Activated CD4-positive, alpha-beta T cell treated with anti-CD3 and anti-CD28 coated beads, Interleukin-2, amount 50 U/mL, for 4 hours (primary cell): Measurements from ENCODE around the gene ADRB2.
"Not testable (repeated sequence)": the region's sequence is repeated elsewhere in the genome, so short reads cannot be mapped to it uniquely, and the experiment has no call there.

ENCODE experiments used
- DNase-seq, 2 experiments: peaks; one replicate each; pipeline ENCODE4 v3.0.0-alpha.2; 2020

Gene ADRB2

GRCh38 chr5:148826053-148826738, at the start of gene ADRB2:
Gene ADRB2, plus strand, starts transcription at chr5:148826611. Its CDS starts 221 bp downstream, at chr5:148826832.
- DNase-seq: peak; percentile 80 to 81

GRCh38 chr5:148776780-148777179, 49.6 kb upstream of the ADRB2 start:
- no peak for DNase-seq

- no peak for DNase-seq
Observed at GRCh38 chr5:148778882-148779281, 47.5 kb upstream of the ADRB2 start.

- DNase-seq: no peak
Observed at GRCh38 chr5:148780711-148781110, 45.7 kb upstream of the ADRB2 start.

- DNase-seq: no peak
Observed at GRCh38 chr5:148781766-148782165, 44.6 kb upstream of the ADRB2 start.

GRCh38 chr5:148785223-148785622, 41.2 kb upstream of the ADRB2 start:
- no peak for DNase-seq

GRCh38 chr5:148786456-148786855, 40.0 kb upstream of the ADRB2 start:
- DNase-seq: no peak

GRCh38 chr5:148788636-148789035, 37.8 kb upstream of the ADRB2 start:
- DNase-seq: no peak

GRCh38 chr5:148790545-148791333, 35.7 kb upstream of the ADRB2 start:
- DNase-seq: no peak

- DNase-seq: no peak
Observed at GRCh38 chr5:148791334-148791667, 35.1 kb upstream of the ADRB2 start.

GRCh38 chr5:148791696-148792095, 34.7 kb upstream of the ADRB2 start:
- no peak for DNase-seq

GRCh38 chr5:148792744-148793143, 33.7 kb upstream of the ADRB2 start:
- no peak for DNase-seq

- no peak for DNase-seq
Observed at GRCh38 chr5:148793261-148793660, 33.1 kb upstream of the ADRB2 start.

GRCh38 chr5:148794275-148794674, 32.1 kb upstream of the ADRB2 start:
- no peak for DNase-seq

- DNase-seq: no peak
Observed at GRCh38 chr5:148794729-148795561, 31.5 kb upstream of the ADRB2 start.

GRCh38 chr5:148796936-148797335, 29.5 kb upstream of the ADRB2 start:
- DNase-seq: no peak

GRCh38 chr5:148798786-148799185, 27.6 kb upstream of the ADRB2 start:
- no peak for DNase-seq

GRCh38 chr5:148799737-148800527, 26.5 kb upstream of the ADRB2 start:
- DNase-seq: no peak

GRCh38 chr5:148801682-148802276, 24.6 kb upstream of the ADRB2 start:
- DNase-seq: no peak

GRCh38 chr5:148803451-148803850, 23.0 kb upstream of the ADRB2 start:
- DNase-seq: not testable (repeated sequence)

GRCh38 chr5:148804393-148804792, 22.0 kb upstream of the ADRB2 start:
- no peak for DNase-seq
